ENCODE results near the gene MYOM1.

DNA sequence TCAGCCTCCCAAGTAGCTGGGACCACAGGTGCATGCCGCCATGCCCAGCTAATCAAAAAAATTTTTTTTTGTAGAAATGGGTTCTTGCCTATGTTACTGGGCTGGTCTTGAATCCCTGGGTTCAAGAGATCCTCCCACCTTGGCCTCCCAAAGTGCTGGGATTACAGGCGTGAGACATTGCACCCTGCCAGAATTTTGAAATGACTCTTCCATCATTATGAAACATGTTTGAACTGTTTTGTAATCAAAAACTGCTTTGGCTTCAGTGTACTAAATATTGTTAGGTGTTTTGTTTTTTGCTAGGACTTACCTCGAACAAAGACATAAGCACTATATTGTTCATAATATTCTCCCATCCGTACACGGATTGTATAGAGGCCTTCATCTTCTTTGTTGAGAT, 55.8 kb downstream of the MYOM1 start:
- TF ChIP-seq SIN3A (IDR thresholded peaks at IDR 0.05; ENCODE audit: borderline replicate concordance, insufficient read depth, low read length) = no peak
- no peak for TF ChIP-seq POLR2AphosphoS5 (IDR thresholded peaks at IDR 0.05; ENCODE audit: low read depth, low read length)
- no peak for TF ChIP-seq FOXP2 (optimal IDR thresholded peaks at IDR 0.05; ENCODE audit: borderline replicate concordance, extremely low read depth, extremely low read length, insufficient read depth)
- TF ChIP-seq, protein P1, sequence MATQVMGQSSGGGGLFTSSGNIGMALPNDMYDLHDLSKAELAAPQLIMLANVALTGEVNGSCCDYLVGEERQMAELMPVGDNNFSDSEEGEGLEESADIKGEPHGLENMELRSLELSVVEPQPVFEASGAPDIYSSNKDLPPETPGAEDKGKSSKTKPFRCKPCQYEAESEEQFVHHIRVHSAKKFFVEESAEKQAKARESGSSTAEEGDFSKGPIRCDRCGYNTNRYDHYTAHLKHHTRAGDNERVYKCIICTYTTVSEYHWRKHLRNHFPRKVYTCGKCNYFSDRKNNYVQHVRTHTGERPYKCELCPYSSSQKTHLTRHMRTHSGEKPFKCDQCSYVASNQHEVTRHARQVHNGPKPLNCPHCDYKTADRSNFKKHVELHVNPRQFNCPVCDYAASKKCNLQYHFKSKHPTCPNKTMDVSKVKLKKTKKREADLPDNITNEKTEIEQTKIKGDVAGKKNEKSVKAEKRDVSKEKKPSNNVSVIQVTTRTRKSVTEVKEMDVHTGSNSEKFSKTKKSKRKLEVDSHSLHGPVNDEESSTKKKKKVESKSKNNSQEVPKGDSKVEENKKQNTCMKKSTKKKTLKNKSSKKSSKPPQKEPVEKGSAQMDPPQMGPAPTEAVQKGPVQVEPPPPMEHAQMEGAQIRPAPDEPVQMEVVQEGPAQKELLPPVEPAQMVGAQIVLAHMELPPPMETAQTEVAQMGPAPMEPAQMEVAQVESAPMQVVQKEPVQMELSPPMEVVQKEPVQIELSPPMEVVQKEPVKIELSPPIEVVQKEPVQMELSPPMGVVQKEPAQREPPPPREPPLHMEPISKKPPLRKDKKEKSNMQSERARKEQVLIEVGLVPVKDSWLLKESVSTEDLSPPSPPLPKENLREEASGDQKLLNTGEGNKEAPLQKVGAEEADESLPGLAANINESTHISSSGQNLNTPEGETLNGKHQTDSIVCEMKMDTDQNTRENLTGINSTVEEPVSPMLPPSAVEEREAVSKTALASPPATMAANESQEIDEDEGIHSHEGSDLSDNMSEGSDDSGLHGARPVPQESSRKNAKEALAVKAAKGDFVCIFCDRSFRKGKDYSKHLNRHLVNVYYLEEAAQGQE (IDR thresholded peaks at IDR 0.05; ENCODE audit: insufficient read depth in 1 of 2, low read depth in 2 of 2, low read length in 2 of 2) = no peak
- TF ChIP-seq TAF1 (IDR thresholded peaks at IDR 0.05; ENCODE audit: borderline replicate concordance, insufficient read depth, low read length) = no peak
